HG03354 (cell line): ENCODE data around the gene APOL1.
"Not testable (repeated sequence)": the region's sequence is repeated elsewhere in the genome, so short reads cannot be mapped to it uniquely, and the experiment has no call there.

Experiments
- ATAC-seq: cut with Tn5 transposase; IDR thresholded peaks from one replicate; pipeline ENCODE4 v1.9.1; 2021; ENCODE audit warnings: mild to moderate bottlenecking; ENCODE audit not compliant: unreplicated experiment, poor library complexity, severe bottlenecking

APOL1 gene

DNA sequence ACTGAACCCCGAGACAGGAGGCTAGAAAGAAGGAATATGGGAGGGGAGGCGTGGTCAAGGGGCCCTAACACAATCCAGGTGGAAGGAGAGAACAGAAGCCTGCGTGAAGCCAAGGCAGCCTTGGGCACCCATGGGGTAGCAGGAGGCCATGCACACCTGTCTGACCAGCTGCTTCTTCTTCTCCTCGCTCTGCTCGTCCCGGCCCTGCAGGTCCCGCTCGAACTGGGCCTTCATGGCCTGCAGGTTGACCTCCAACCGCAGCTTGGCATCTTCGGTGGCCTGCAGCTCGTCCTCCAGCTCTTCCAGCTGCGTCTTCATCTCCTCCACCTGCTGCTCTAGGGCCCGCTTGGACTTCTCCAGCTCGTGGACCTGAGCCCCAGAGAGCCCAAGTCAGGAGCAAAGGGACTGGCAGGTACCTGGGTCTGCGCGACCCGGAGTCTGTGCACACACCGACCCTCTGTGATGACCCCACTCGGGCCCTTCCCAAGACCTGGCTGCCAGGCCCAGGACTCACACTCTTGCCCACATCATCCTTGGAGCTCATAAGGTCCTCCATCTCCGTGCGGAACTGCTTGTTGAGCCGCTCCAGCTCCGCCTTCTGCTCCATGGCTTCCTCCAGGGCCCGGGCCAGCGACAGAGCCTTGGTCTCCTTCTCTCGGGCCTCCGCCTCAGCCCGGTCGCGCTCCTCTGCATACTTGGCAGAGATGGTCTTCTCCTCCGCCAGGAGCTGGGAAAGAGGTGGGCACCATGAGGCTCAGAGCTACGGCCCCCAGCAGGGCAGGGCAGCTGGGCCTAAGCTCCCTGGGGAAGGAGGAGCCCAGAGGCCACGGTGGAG, 35.9 kb downstream of the APOL1 start:
- no peak for ATAC-seq

DNA sequence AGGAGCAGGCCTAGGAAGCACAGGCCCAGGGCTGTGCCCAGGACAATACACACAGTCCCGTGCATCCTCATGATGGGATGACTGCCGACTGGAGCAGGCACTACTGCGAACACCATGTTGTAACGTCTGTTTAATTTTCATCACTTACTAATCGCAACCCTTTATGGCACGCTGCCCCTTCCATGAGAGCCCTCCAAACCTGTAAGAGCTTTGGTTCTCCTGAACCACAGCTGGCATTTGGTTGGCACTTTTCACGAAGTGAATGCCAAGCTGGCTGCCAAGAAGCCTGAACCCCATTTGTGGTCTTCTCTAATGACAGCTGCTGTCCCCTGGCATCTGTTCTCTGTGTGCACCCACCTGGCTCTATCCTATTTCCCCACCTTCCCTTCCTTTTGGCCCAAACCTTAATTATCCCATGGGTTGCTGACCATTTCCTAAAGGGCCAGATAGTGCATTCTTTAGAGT, 36.5 kb downstream of the APOL1 start:
- ATAC-seq: no peak

- ATAC-seq: not testable (repeated sequence)
These were observed 37.0 kb downstream of the APOL1 start for GRCh38 chr22:36289948-36290371.

DNA sequence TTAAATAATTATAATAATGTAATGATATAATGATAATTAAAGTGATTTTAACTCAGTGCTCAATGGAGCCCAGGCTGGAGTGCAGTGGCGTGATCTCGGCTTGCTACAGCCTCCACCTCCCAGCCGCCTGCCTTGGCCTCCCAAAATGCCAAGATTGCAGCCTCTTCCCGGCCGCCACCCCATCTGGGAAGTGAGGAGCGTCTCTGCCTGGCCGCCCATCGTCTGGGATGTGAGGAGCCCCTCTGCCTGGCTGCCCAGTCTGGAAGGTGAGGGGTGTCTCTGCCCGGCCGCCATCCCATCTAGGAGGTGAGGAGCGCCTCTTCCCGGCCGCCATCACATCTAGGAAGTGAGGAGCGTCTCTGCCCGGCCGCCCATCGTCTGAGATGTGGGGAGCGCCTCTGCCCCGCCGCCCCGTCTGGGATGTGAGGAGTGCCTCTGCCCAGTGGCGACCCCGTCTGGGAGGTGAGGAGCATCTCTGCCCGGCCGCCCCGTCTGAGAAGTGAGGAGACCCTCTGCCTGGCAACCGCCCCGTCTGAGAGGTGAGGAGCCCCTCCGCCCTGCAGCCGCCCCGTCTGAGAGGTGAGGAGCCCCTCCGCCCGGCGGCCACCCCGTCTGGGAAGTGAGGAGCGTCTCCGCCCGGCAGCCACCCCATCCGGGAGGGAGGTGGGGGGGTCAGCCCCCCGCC, 37.6 kb downstream of the APOL1 start:
- ATAC-seq: not testable (repeated sequence)

GRCh38 chr22:36291831-36292740, 39.2 kb downstream of the APOL1 start:
- no peak for ATAC-seq

DNA sequence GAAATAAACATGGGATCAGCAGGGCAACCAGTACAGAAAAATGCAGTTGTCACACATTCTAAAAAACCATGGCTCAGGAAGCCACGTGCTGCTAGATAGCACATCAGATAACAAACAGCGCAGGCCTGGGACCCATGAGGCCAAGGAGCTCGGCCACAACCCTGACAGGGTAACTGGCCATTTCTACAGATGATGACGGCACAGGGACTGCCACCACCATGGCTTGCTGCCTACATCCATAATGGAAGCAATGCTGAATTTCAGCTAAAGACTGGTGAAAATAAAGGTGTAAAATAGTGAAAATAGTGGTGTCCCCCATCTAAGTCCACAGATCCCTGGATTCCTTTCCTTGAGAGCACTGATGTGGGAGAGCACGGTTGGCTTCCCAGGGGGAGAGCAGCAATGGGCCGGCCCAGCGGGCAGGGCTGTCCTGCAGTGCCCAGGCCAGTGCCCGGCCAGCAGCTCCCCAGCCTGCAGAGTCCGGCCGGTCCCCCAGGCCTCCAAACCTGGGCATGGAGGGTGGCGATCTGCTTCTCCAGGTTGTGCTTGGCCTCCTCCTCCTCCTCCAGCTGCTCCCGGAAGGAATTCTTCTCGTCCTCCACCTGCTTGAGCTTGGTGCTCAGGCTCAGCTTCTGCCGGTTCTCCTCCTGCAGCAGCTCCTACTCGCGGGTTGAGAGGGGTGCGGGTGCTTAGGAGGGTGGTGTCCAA, 40.0 kb downstream of the APOL1 start:
- ATAC-seq: no peak

- no peak for ATAC-seq
These were observed 40.8 kb downstream of the APOL1 start for GRCh38 chr22:36293606-36294292.

- no peak for ATAC-seq
These were observed 41.3 kb downstream of the APOL1 start for GRCh38 chr22:36294293-36294620.

DNA sequence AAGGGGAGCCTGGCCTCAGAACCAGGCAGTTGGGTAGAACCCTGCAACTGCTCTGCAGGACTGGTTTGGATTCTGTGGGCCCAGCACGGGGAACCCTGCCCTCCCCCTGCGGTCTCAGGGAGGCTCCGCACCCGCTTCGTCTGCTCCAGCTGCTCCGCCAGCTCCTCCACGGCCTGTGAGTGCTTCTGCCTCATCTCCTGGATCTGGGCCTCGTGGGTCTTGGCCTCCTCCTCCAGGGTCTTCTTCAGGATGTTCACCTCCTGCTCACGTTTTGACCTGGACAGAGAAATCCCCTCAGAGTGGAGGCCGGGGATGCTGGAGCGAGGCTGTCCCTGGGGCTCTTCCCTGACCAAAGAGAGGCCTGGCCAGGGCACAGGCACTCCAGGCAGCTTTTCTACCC, 41.9 kb downstream of the APOL1 start:
- no peak for ATAC-seq

GRCh38 chr22:36295247-36295646, 42.3 kb downstream of the APOL1 start:
- no peak for ATAC-seq

- no peak for ATAC-seq
These were observed 43.8 kb downstream of the APOL1 start for GRCh38 chr22:36296690-36297089.

- ATAC-seq: no peak
These were observed 44.6 kb downstream of the APOL1 start for GRCh38 chr22:36297568-36297967.

GRCh38 chr22:36298118-36298517, 45.2 kb downstream of the APOL1 start:
- ATAC-seq: no peak

GRCh38 chr22:36298601-36299000, 45.7 kb downstream of the APOL1 start:
- no peak for ATAC-seq

DNA sequence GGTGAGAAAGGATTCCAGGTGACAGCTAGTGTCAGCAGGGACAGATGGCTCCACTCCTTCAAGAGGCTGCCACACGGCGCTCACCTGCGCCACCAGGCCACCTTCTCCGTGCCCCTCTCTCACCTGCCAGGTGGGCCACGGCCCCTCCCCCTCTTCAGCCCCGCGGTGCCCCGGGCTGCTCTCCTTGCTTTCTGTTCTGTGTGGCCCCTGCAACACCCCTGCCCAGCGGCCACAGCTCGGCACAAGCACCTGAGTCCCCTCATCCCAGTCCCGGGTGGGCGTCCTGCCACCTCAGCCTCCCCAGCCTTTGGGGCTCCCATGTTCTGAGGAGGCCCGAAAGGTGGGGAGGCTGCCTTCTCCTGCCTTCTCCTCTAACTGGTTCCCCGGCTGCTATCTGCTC, 46.4 kb downstream of the APOL1 start:
- no peak for ATAC-seq

DNA sequence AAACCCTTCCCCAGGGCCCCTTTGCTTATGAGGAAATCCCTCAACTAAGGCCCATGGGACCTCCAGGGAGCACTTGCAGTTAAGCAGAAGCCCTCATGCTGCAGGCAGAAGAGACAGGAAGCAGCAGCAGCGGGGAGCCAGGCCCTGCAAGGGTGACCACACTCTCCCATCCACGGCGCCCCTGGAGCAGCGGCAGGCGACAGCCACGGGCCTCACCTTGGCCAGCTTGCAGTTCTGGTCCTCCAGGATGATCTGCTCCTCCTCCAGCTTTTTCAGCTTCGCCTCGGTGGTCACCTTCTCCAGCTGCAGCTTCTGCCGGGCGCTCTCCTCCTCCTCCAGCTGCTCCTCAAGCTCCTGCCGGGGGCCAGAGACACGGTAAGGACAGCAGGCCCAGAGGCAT, 47.0 kb downstream of the APOL1 start:
- no peak for ATAC-seq

- ATAC-seq: no peak
These were observed 47.7 kb downstream of the APOL1 start for GRCh38 chr22:36300396-36301212.

DNA sequence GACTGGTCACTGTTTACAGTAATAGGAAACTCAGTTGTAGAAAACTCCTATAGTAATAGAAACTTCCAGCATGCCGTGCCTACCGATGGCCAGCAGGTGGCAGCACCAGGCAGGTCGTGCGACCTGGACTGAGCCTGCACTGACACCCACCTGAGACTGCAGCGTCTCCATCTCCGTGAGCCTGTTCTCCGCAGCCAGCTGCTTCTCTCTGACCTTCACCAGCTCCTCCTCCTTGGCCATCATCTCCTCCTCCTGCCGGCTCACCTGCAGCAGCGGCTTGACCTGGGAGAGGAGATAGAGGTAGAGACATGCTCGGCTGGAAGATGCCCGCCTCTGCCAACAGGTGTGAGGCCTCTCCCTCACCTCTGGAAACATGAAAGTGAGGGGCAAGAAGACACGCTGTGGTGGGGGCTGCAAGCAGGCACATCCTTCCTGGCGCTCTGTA, 48.5 kb downstream of the APOL1 start:
- no peak for ATAC-seq
